OCI-M2 (cell line): ENCODE measurements around the gene CGGBP1.

ENCODE experiments used
- DNase-seq: peaks from one replicate; lab custom pipeline; 2025; ENCODE audit not compliant: unreplicated experiment; lab: John Stamatoyannopoulos, UW

The CGGBP1 gene

GRCh38 chr3:88058581-88059379, at the start of gene CGGBP1, which contains the start of gene ZNF654:
Gene CGGBP1, minus strand, starts transcription at chr3:88059005. Its CDS starts 3,029 bp downstream, at chr3:88055976.
Gene ZNF654, plus strand, starts transcription at chr3:88059255. Its CDS starts 65 bp downstream, at chr3:88059320.
- DNase-seq = peak; percentile 85

GRCh38 chr3:88105325-88105724, 46.5 kb upstream of the CGGBP1 start:
- DNase-seq = no peak

GRCh38 chr3:88101142-88101541, 42.3 kb upstream of the CGGBP1 start:
- no peak for DNase-seq

GRCh38 chr3:88093266-88093665, 34.5 kb upstream of the CGGBP1 start:
- no peak for DNase-seq

- DNase-seq = no peak
These were observed 33.5 kb upstream of the CGGBP1 start for GRCh38 chr3:88092270-88092669.

GRCh38 chr3:88090681-88091080, 31.9 kb upstream of the CGGBP1 start:
- DNase-seq = no peak

GRCh38 chr3:88084097-88084501, 25.3 kb upstream of the CGGBP1 start:
- no peak for DNase-seq

GRCh38 chr3:88082854-88083253, 24.0 kb upstream of the CGGBP1 start:
- no peak for DNase-seq

- DNase-seq = no peak
These were observed 20.1 kb upstream of the CGGBP1 start for GRCh38 chr3:88078932-88079331.

GRCh38 chr3:88076712-88077111, 17.9 kb upstream of the CGGBP1 start:
- DNase-seq = no peak

GRCh38 chr3:88075497-88075896, 16.7 kb upstream of the CGGBP1 start:
- no peak for DNase-seq

- DNase-seq = no peak
These were observed 16.3 kb upstream of the CGGBP1 start for GRCh38 chr3:88075072-88075471.

- no peak for DNase-seq
These were observed 2.9 kb upstream of the CGGBP1 start for GRCh38 chr3:88061746-88062145.

- no peak for DNase-seq
These were observed 770 bp upstream of the CGGBP1 start for GRCh38 chr3:88059380-88060170.

GRCh38 chr3:88058306-88058580, 562 bp downstream of the CGGBP1 start:
- no peak for DNase-seq

GRCh38 chr3:88057630-88058305, 1.0 kb downstream of the CGGBP1 start:
- no peak for DNase-seq

- DNase-seq = no peak
These were observed 12.0 kb downstream of the CGGBP1 start for GRCh38 chr3:88046766-88047165.

GRCh38 chr3:88044411-88044810, 14.4 kb downstream of the CGGBP1 start:
- DNase-seq = no peak

- DNase-seq = no peak
These were observed 17.8 kb downstream of the CGGBP1 start for GRCh38 chr3:88041005-88041404.

- DNase-seq = no peak
These were observed 18.3 kb downstream of the CGGBP1 start for GRCh38 chr3:88040529-88040928.

GRCh38 chr3:88038566-88038965, 20.2 kb downstream of the CGGBP1 start:
- no peak for DNase-seq

- no peak for DNase-seq
These were observed 22.6 kb downstream of the CGGBP1 start for GRCh38 chr3:88036221-88036620.
